HEK293 (cell line): Measurements from ENCODE around the gene TBX15.

Source experiments
- CTCF ChIA-PET: fragments of 350-600 bp; formaldehyde crosslinking; extraction: SDS; loops from one replicate; lab custom pipeline; 2021; ENCODE audit warnings: antibody characterized with exemption; lab: Yijun Ruan, JAX
- POLR2A ChIA-PET: fragments of 300-600 bp; formaldehyde crosslinking; extraction: SDS; loops from one replicate; lab custom pipeline; 2020; ENCODE audit warnings: antibody characterized with exemption, inconsistent platforms; lab: Yijun Ruan, JAX
- H3K27ac ChIP-seq: fragments of 200-500 bp; sonication (Bioruptor generic); 2 replicates; pipeline ENCODE4 v1.5.1; 2014; ENCODE audit warnings: low read depth, low read length, control low read depth, inconsistent platforms; ENCODE audit errors: extremely low read depth
- H3K36me3 ChIP-seq, 2 experiments: fragments of 200-500 bp in 1 of 2; sonication (Bioruptor generic) in 1 of 2; 1 replicate in 1 of 2; 2 replicates in 1 of 2; pipeline ENCODE4 v1.5.1; 2014 to 2017; ENCODE audit warnings: inconsistent platforms in 2 of 2, low read length in 2 of 2; ENCODE audit not compliant: control insufficient read depth in 2 of 2, insufficient read depth in 1 of 2
- H3K4me1 ChIP-seq: fragments of 200-500 bp; sonication (Bioruptor generic); 2 replicates; pipeline ENCODE4 v1.5.1; 2014; ENCODE audit warnings: mild to moderate bottlenecking, low read length, inconsistent platforms; ENCODE audit not compliant: control insufficient read depth, insufficient read depth
- H3K4me3 ChIP-seq: 2 replicates; pipeline ENCODE4 v1.5.1; 2011; ENCODE audit warnings: low read depth, mild to moderate bottlenecking, control low read depth, low read length, moderate library complexity
- H3K9me3 ChIP-seq: fragments of 200-500 bp; sonication (Bioruptor generic); 2 replicates; pipeline ENCODE4 v1.5.1; 2014; ENCODE audit warnings: low read depth, low read length, inconsistent platforms; ENCODE audit not compliant: control insufficient read depth, insufficient read depth
- AEBP2 ChIP-seq: fragments of 450-650 bp; formaldehyde crosslinking; IDR thresholded peaks from 2 replicates; pipeline ENCODE4 v1.5.1; 2016; ENCODE audit warnings: missing biosample characterization, missing genetic modification characterization, borderline replicate concordance
- BCL11B ChIP-seq: fragments of 450-650 bp; formaldehyde crosslinking; IDR thresholded peaks from 2 replicates; pipeline ENCODE4 v1.5.1; 2016; ENCODE audit warnings: low read depth, missing biosample characterization, missing genetic modification characterization
- KLF17 ChIP-seq: fragments of 450-650 bp; formaldehyde crosslinking; IDR thresholded peaks from 2 replicates; pipeline ENCODE4 v1.5.1; 2016; ENCODE audit warnings: missing biosample characterization, missing genetic modification characterization
- KLF8 ChIP-seq: fragments of 450-650 bp; formaldehyde crosslinking; IDR thresholded peaks from 2 replicates; pipeline ENCODE4 v1.5.1; 2016; ENCODE audit warnings: missing biosample characterization, missing genetic modification characterization
- REST ChIP-seq: fragments of 450-650 bp; formaldehyde crosslinking; IDR thresholded peaks from 2 replicates; pipeline ENCODE4 v1.5.1; 2016; ENCODE audit warnings: missing biosample characterization, missing genetic modification characterization
- ZBTB20 ChIP-seq: fragments of 450-650 bp; formaldehyde crosslinking; IDR thresholded peaks from 2 replicates; pipeline ENCODE4 v1.5.1; 2016; ENCODE audit warnings: missing biosample characterization, missing genetic modification characterization
- ZEB2 ChIP-seq: fragments of 450-650 bp; formaldehyde crosslinking; IDR thresholded peaks from 2 replicates; pipeline ENCODE4 v1.5.1; 2016; ENCODE audit warnings: missing biosample characterization, missing genetic modification characterization
- ZNF140 ChIP-seq: fragments of 450-650 bp; formaldehyde crosslinking; IDR thresholded peaks from 2 replicates; pipeline ENCODE4 v1.5.1; 2016; ENCODE audit warnings: missing biosample characterization, missing genetic modification characterization
- ZNF157 ChIP-seq: fragments of 450-650 bp; formaldehyde crosslinking; IDR thresholded peaks from 2 replicates; pipeline ENCODE4 v1.5.1; 2016; ENCODE audit warnings: missing biosample characterization, missing genetic modification characterization
- ZNF23 ChIP-seq: fragments of 450-650 bp; formaldehyde crosslinking; IDR thresholded peaks from 2 replicates; pipeline ENCODE4 v1.5.1; 2016; ENCODE audit warnings: missing biosample characterization, missing genetic modification characterization, borderline replicate concordance
- ZNF280D ChIP-seq: fragments of 450-650 bp; formaldehyde crosslinking; IDR thresholded peaks from 2 replicates; pipeline ENCODE4 v1.5.1; 2016; ENCODE audit warnings: missing biosample characterization, missing genetic modification characterization
- ZNF449 ChIP-seq: fragments of 450-650 bp; formaldehyde crosslinking; IDR thresholded peaks from 2 replicates; pipeline ENCODE4 v1.5.1; 2017; ENCODE audit warnings: missing biosample characterization, mild to moderate bottlenecking, missing genetic modification characterization, moderate library complexity
- ZNF48 ChIP-seq: fragments of 450-650 bp; formaldehyde crosslinking; IDR thresholded peaks from 2 replicates; pipeline ENCODE4 v1.5.1; 2016; ENCODE audit warnings: missing biosample characterization, missing genetic modification characterization
- ZNF488 ChIP-seq: fragments of 450-650 bp; formaldehyde crosslinking; IDR thresholded peaks from 2 replicates; pipeline ENCODE4 v1.5.1; 2016; ENCODE audit warnings: missing biosample characterization, missing genetic modification characterization
- ZNF561 ChIP-seq: fragments of 450-650 bp; IDR thresholded peaks from 2 replicates; pipeline ENCODE4 v1.5.1; 2018; ENCODE audit warnings: missing biosample characterization, missing genetic modification characterization, borderline replicate concordance
- ZNF600 ChIP-seq: fragments of 450-650 bp; formaldehyde crosslinking; IDR thresholded peaks from 2 replicates; pipeline ENCODE4 v1.5.1; 2016; ENCODE audit warnings: missing biosample characterization, missing genetic modification characterization
- ZNF639 ChIP-seq: fragments of 450-650 bp; formaldehyde crosslinking; IDR thresholded peaks from 2 replicates; pipeline ENCODE4 v1.5.1; 2016; ENCODE audit warnings: missing biosample characterization, missing genetic modification characterization
- ZNF645 ChIP-seq: fragments of 450-650 bp; formaldehyde crosslinking; IDR thresholded peaks from 2 replicates; pipeline ENCODE4; 2016; ENCODE audit warnings: missing biosample characterization, missing genetic modification characterization
- ZNF692 ChIP-seq: fragments of 450-650 bp; formaldehyde crosslinking; IDR thresholded peaks from 2 replicates; pipeline ENCODE4 v1.5.1; 2016; ENCODE audit warnings: missing biosample characterization, missing genetic modification characterization

Gene TBX15

GRCh38 chr1:118999348-119000071, 11.4 kb upstream of the TBX15 start (continued):
- no peak for TF ChIP-seq ZNF280D (tag by site-specific recombination)
- TF ChIP-seq KLF8 (tag by site-specific recombination) = no peak
- no peak for TF ChIP-seq ZNF48 (tag by site-specific recombination)
- TF ChIP-seq ZNF645 (tag by site-specific recombination) = no peak
- TF ChIP-seq REST (tag by site-specific recombination) = no peak
- TF ChIP-seq ZNF140 = no peak
- no peak for TF ChIP-seq KLF17 (tag by site-specific recombination)

GRCh38 chr1:118998171-118998570, 10.0 kb upstream of the TBX15 start:
- Histone ChIP-seq H3K4me3 (no peak overlapping the region), H3K27ac (no peak overlapping the region), H3K9me3 (no peaks in the 10 kb centered on the region), H3K36me3 (no peaks in the 10 kb centered on the region), H3K4me1 (no peaks in the 10 kb centered on the region)
- ChIA-PET CTCF (no interaction called here), POLR2A (no interaction called here)
- TF ChIP-seq ZNF600 (no peak), ZNF692 (no peak), ZEB2 (tag by site-specific recombination) (no peak), AEBP2 (tag by site-specific recombination) (no peak), ZNF157 (tag by site-specific recombination) (no peak), ZBTB20 (tag by site-specific recombination) (no peak), ZNF639 (tag by site-specific recombination) (no peak), ZNF449 (no peak), ZNF23 (tag by site-specific recombination) (no peak), ZNF561 (no peak), BCL11B (tag by site-specific recombination) (no peak), ZNF488 (no peak)
